ENCODE measurements around the gene LRP8.

GRCh38 chr1:53314096-53314495 is 13.8 kb downstream of the LRP8 start:
- TF ChIP-seq CTCF (IDR thresholded peaks at IDR 0.05) (no peak), POLR2A (IDR thresholded peaks at IDR 0.05) (no peak)
